Activated T-cell treated with anti-CD3 and anti-CD28 coated beads for 1 hour (primary cell): Measurements from ENCODE around the gene WBP1L.

Experiments used
- DNase-seq: peaks from one replicate; pipeline ENCODE4 v3.0.0-alpha.2; 2020; ENCODE audit warnings: low read depth

The WBP1L gene

DNA sequence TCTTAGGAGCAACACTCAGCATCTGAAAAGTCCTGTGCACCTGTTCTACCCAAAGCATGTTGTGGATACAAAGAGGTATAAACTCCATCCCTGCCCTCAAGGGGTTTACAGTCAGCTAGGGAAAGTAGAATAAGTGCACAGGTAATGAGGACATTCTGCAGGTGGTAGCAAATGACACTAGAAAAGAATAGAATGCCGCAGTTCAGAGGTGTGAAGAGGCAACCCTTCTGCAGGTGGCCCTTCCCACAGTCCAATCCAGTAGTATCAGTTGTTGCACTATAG is 36.7 kb downstream of the WBP1L start:
- DNase-seq, result no peak

DNA sequence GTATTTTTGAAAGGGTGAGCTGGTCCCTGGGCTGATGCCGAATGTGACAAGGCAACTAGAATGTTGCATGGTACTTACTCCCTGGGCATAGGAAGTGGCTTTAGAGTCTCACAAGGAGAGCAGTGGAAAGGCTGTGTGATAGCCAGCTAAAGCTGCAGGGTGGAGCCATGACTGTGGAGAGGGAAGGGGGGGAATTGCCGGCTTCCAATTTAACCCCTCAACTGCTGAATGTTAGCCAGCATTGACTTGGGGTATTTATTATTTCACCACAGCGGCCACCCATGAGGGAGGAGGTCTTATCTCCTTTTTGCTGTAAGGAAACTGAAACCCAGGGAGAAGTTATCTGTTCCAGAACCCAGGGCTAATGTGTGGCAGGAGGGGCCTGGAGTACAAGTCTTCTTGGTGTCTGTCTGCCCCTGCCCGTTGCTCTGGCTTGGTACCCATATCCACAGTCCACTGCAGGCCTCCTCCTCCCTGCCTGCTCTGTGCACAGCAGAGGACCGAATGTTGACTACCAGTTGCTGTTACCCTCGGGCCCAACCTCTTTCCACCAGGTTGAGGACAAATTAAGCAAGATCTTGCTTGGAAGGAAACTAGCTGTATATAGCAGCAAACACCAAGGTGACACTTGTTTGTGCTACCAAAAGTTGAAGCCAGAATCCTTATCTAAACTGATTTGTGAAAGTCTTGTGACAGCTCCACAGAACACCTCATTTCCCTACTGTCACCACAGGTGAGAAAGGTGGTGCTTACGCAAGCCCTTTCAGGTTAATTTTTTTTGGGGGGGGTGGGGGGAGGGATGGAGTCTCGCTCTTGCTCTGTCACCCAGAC is 37.6 kb downstream of the WBP1L start:
- no peak for DNase-seq

GRCh38 chr10:102781921-102782557 is 38.3 kb downstream of the WBP1L start:
- DNase-seq, result no peak

- no peak for DNase-seq
Measured at GRCh38 chr10:102782673-102783551, 39.2 kb downstream of the WBP1L start.

DNA sequence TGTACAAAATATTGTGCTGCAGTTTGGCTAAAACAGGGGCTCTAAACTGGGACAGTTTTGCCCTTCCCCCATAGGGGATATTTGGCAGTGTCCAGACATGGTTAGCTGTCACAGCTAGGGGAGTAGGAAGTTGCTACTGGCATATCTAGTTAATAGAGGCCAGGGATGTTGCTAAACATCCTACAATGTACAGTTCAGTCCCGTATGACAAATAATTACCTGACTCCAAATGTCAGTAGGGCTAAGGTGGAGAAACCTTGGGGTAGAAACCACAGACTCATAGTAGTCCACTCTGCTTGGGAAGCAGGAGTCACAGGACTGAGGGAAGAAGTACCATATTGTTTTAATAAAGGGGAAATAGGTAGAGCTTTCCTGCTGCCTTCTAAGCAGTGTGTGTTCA is 39.8 kb downstream of the WBP1L start:
- DNase-seq, result no peak

GRCh38 chr10:102785818-102786217 is 42.1 kb downstream of the WBP1L start:
- DNase-seq, result no peak

- no peak for DNase-seq
Measured at GRCh38 chr10:102791754-102792395, 48.1 kb downstream of the WBP1L start.

- DNase-seq, result no peak
Measured at GRCh38 chr10:102795453-102796406, 52.0 kb downstream of the WBP1L start.

GRCh38 chr10:102796407-102797176 is 52.8 kb downstream of the WBP1L start:
- DNase-seq, result peak; percentile 40

DNA sequence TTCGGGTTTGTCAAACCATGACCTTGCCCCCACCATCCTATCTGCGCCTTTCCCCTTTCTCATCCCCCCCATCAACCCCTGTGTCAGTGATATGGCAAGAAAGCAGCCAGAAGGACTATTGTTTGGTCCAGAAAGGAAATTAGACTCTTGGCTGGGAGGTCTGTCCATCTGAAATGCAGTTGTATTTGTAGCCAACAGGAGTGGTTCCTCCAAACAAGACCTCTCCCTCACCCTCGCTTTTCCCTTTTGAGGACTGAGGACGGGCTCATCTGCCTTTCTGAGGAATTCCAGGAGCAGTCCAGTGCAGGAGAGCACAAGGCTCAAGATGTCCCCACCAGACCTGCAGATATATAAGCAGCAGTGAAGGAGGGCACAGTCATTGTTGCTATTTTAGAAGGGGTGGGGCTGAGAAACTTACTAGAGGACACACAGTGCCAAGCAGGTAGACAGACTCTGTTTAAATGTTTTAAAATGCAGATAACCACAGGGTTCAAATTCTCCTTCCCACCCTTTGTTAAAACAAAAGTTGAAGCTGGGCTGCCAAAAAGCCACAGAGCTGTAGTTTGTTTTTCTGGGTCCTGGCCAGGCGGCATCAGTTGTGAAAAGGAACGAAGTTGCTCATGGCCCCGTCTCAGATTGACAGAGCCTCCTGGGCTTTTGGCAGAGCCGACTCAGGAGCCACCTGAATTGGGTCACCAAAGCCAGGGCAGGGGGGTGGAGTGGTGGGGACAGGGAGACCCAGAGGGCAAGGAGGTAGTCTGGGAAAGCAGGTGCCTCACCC is 56.1 kb downstream of the WBP1L start:
- no peak for DNase-seq

DNA sequence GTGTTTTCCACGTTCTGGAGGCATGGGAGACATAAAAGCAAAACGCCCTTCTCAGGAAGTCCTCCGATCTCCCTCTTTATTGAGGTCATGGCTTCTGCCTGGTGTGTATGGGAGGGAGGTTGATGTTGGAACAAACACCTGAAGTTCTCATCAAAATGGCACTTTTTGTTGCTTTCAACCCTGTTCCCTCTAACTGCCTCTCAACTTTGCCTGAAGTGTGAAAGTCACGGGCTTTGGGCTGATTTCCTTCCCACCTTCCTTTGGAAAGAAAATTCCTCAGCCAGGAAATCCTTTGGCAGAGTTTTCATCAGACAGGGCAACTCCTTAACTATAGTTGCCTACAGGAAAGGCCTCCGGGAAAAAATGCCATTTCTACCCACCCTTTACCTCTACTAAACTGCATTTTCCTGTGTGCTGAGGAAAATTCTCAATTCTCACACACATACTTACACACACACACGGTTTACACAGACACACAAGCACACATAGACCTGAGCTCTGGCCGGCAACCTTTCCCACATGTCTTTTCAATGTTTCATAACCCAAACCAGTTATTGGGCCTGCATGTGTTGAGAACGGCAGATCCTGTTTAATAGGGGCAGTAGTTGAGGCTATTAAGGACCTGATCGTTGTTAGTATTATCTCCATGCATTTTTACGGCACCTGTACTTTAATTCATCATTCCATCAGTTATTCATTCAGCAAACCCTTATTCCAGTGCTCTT is 57.0 kb downstream of the WBP1L start:
- DNase-seq, result no peak

- DNase-seq, result no peak
Measured at GRCh38 chr10:102801496-102801895, 57.7 kb downstream of the WBP1L start.

DNA sequence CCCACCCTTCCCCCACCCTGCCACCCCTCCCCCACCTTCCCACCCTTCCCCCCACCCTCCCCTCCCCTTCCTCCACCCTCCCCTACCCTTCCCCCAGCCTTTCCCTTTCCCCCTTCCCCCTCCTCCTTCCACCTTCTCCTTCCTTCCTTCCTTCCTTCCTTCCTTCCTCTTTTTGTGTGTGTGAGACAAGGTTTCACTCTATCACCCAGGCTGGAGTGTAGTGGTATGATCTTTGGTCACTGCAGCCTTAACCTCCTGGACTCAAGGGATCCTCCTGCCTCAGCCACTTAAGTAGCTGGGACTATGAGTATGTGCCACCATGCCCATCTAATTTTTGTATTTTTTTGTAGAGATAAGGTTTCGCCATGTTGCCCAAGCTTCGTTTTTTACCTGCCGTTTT is 58.2 kb downstream of the WBP1L start:
- no peak for DNase-seq

GRCh38 chr10:102802920-102803534 is 59.3 kb downstream of the WBP1L start:
- DNase-seq, result no peak

- DNase-seq, result no peak
Measured at GRCh38 chr10:102804382-102805055, 60.8 kb downstream of the WBP1L start.

DNA sequence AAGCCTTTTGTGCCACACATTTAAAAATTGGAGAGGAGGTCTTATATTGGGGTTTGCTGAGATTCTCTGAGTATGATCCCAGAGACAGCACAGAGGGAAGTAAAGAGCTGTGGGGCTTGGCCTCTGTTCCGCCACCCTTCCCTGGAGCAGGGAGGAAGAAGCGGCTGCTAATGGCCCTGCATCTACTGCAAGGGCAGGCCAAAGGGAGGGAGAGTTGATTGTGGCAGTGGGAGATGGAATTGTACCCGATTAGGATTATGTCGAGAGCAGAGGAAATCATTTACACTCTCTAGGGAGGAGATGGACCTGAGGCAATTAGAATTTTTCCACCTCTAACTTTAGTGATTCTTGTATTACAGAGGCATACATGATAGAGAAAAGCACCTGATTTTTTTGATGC is 64.6 kb downstream of the WBP1L start:
- DNase-seq, result no peak

- DNase-seq, result no peak
Measured at GRCh38 chr10:102811346-102811745, 67.6 kb downstream of the WBP1L start.
